AG04450 (cell line): ENCODE measurements around the gene CD300LF. TPM values are rescaled to one million over a fixed set of nuclear protein-coding genes. Genes with fewer than 3 reads are reported as not detected.

Experiments used
- CTCF ChIA-PET: fragments of 300-600, 350-600 bp; formaldehyde crosslinking; extraction: SDS; loops from one replicate; lab custom pipeline; 2022; ENCODE audit warnings: antibody characterized with exemption, inconsistent platforms; lab: Charles Lee
- POLR2A ChIA-PET: fragments of 350-600 bp; formaldehyde crosslinking; extraction: SDS; loops from one replicate; lab custom pipeline; 2021; ENCODE audit warnings: antibody characterized with exemption, inconsistent platforms; lab: Yijun Ruan, JAX
- DNase-seq: peaks from one replicate; pipeline ENCODE4 v3.0.0-alpha.2; 2011; ENCODE audit warnings: low read depth, low spot score
- H3K27ac ChIP-seq: one replicate; pipeline ENCODE4 v1.5.1; 2012; ENCODE audit warnings: low read depth, low read length, control low read depth
- H3K27me3 ChIP-seq: one replicate; pipeline ENCODE4 v1.6.0; 2012; ENCODE audit warnings: low read length; ENCODE audit not compliant: control insufficient read depth, insufficient read depth
- H3K4me3 ChIP-seq: 2 replicates; pipeline ENCODE4 v1.5.1; 2011; ENCODE audit warnings: mild to moderate bottlenecking, low read depth, low read length, control low read depth
- H3K9me3 ChIP-seq: 2 replicates; pipeline ENCODE4 v1.5.1; 2012; ENCODE audit warnings: low read length; ENCODE audit not compliant: control insufficient read depth, insufficient read depth
- polyA plus RNA-seq: library from polyadenylated mRNA; depleted of rRNA; stranded (reverse); fragments of >200 nt; gene quantifications from 2 replicates; pipeline ENCODE4 v1.2.3, GENCODE V29; 2011
- TF ChIP-seq, protein P1 (sequence below): IDR thresholded peaks from 2 replicates; pipeline ENCODE4 v1.5.1; 2011; ENCODE audit warnings: low read depth, low read length, control low read depth, inconsistent platforms

Gene CD300LF
- polyA plus RNA-seq, 1 experiment, result not detected

GRCh38 chr17:74678541-74678940 is 34.2 kb downstream of the CD300LF start:
- no peak for DNase-seq
- TF ChIP-seq, protein P1, sequence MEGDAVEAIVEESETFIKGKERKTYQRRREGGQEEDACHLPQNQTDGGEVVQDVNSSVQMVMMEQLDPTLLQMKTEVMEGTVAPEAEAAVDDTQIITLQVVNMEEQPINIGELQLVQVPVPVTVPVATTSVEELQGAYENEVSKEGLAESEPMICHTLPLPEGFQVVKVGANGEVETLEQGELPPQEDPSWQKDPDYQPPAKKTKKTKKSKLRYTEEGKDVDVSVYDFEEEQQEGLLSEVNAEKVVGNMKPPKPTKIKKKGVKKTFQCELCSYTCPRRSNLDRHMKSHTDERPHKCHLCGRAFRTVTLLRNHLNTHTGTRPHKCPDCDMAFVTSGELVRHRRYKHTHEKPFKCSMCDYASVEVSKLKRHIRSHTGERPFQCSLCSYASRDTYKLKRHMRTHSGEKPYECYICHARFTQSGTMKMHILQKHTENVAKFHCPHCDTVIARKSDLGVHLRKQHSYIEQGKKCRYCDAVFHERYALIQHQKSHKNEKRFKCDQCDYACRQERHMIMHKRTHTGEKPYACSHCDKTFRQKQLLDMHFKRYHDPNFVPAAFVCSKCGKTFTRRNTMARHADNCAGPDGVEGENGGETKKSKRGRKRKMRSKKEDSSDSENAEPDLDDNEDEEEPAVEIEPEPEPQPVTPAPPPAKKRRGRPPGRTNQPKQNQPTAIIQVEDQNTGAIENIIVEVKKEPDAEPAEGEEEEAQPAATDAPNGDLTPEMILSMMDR, result no peak
- Histone ChIP-seq H3K9me3 (no peaks in the 10 kb centered on the region), H3K27me3 (no peaks in the 10 kb centered on the region), H3K4me3 (no peak overlapping the region), H3K27ac (no peak overlapping the region)
- ChIA-PET POLR2A (no interaction called here), CTCF (no interaction called here)

DNA sequence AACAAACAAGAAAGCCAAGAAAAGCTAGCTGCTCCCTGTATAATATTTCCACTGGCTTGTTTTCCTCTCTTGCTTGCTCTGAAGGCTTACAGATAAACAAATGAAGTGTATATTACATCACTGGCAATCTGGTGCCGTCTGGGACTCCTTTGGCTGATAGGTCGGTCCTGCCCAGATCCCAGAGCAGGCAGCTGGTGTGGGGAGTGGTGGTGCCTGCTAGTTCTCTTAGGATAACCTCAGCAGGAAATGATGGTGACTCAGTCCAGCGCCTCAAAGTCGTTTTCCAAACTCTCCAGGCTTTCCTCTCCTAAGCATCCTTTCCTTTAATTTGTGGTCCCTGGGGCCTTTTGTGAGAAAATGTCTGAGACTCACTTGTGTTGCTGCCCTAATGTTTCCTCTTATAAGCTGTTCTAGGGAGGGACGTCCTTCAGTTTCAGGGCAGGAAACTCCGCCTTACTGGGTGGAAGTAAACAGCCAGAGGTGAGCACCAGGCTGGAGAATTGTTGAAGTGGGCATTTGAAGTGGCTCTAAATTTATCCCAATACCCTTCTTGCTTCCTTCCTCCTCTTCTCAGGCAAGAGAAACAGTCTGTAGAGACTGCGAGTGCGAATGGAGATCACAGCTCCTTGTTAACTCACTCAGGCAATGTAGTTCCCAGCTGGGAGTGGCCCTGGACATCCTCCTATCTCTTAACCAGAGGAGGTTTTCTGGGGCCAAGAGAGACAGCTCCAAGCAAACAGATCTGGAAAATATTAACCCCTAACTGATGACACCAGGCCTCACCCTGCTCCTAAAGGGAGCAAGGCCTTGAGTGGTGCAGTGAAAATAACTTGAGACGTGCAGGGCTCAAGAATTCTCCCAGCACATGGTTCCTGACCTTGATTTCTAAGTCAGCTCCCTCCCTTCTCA is 34.9 kb downstream of the CD300LF start:
- ChIA-PET POLR2A (no interaction called here), CTCF (no interaction called here)
- no peak for DNase-seq
- Histone ChIP-seq H3K27me3 (no peaks in the 10 kb centered on the region), H3K27ac (no peak overlapping the region), H3K9me3 (no peaks in the 10 kb centered on the region), H3K4me3 (no peak overlapping the region)
- TF ChIP-seq, protein P1, result no peak

GRCh38 chr17:74671031-74671771 is 41.5 kb downstream of the CD300LF start:
- H3K27me3 ChIP-seq, result no peaks in the 10 kb centered on the region
- CTCF ChIA-PET, result no interaction called here
- DNase-seq, result no peak
- POLR2A ChIA-PET, result no interaction called here
- no peak overlapping the region for H3K27ac ChIP-seq
- TF ChIP-seq, protein P1, result no peak
- no peak overlapping the region for H3K4me3 ChIP-seq
- peaks cover 9% of the 10 kb centered on the region; the same call in 1 of the 2 replicates for H3K9me3 ChIP-seq

GRCh38 chr17:74670329-74670728 is 42.4 kb downstream of the CD300LF start:
- no peak overlapping the region for H3K27ac ChIP-seq
- H3K9me3 ChIP-seq, result peaks cover 9% of the 10 kb centered on the region; the same call in 1 of the 2 replicates
- no peak overlapping the region for H3K4me3 ChIP-seq
- CTCF ChIA-PET, result no interaction called here
- no peak for DNase-seq
- no peaks in the 10 kb centered on the region for H3K27me3 ChIP-seq
- POLR2A ChIA-PET, result no interaction called here
- TF ChIP-seq, protein P1, result no peak

DNA sequence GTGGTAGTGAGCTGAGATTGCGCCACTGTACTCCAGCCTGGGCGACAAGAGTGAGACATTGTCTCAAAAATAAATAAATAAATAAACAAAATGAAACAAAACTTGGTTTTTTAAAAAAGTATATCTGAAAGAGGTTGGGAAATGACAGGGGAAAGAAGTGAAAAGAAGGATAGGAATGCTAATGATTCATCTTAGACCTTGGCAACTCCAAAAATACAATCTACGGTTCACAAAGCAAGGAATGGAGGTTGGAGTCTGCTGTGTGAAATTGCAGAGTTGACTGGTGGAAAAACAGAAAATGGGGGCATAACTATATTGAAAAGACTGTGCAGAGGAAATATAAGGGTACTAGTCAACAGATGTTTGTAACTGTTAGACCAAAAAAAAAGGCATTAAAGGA is 49.2 kb downstream of the CD300LF start:
- H3K27ac ChIP-seq, result no peak overlapping the region
- POLR2A ChIA-PET, result no interaction called here
- H3K27me3 ChIP-seq, result no peaks in the 10 kb centered on the region
- H3K9me3 ChIP-seq, result no peaks in the 10 kb centered on the region
- H3K4me3 ChIP-seq, result no peak overlapping the region
- no peak for DNase-seq
- TF ChIP-seq, protein P1, result no peak
- CTCF ChIA-PET, result no interaction called here
